Body of pancreas (tissue), 4 donors: Measurements from ENCODE around the gene BIRC2. TPM values are rescaled to one million over a fixed set of nuclear protein-coding genes. Genes with fewer than 3 reads are reported as not detected.

Experiments
- ATAC-seq: fragments of 150-250 bp; one replicate; pipeline ENCODE4 v1.9.1; 2016
- DNase-seq, 4 donors: peaks; one replicate each; pipeline ENCODE4 v3.0.0-alpha.2; 2019
- H3K27ac ChIP-seq, 4 donors: fragments of 200-600 bp; sonication (generic); 1 replicate in 3 of 4; 2 replicates in 1 of 4; pipeline versions ENCODE4 v1.5.1 to v1.6.1; 2016 to 2019; ENCODE audit warnings: mild to moderate bottlenecking in 1 of 4, mixed read lengths in 1 of 4, moderate library complexity in 1 of 4
- H3K27me3 ChIP-seq, 2 donors: fragments of 200-600 bp; sonication (generic); one replicate each; pipeline ENCODE4 v1.6.0; 2016; ENCODE audit warnings: mild to moderate bottlenecking in 1 of 2
- H3K36me3 ChIP-seq, 2 donors: fragments of 200-600 bp; sonication (generic); replicated peaks in 1 of 2; 2 replicates each; pipeline ENCODE4 v1.5.1; 2016; ENCODE audit warnings: low read depth in 2 of 2; ENCODE audit not compliant: insufficient read depth in 1 of 2
- H3K4me1 ChIP-seq: fragments of 200-600 bp; sonication (generic); one replicate; pipeline ENCODE4 v1.6.0; 2016
- H3K4me3 ChIP-seq, 2 donors: fragments of 200-600 bp; sonication (generic); 1 replicate in 1 of 2; 2 replicates in 1 of 2; pipeline ENCODE4 v1.5.1; 2016 to 2019
- H3K9me3 ChIP-seq, 3 donors: fragments of 200-600 bp; sonication (generic); 1 replicate in 2 of 3; 2 replicates in 1 of 3; pipeline ENCODE4 v1.5.1; 2016
- CTCF ChIP-seq, 7 experiments: fragments of 450-650 bp in 4 of 7; fragments of 200-600 bp in 3 of 7; sonication (generic) in 3 of 7; IDR thresholded peaks; one replicate each; pipeline ENCODE4 v1.5.1; 2016 to 2019; ENCODE audit warnings: antibody characterized with exemption in 7 of 7
- POLR2A ChIP-seq, 3 donors: fragments of 450-650 bp; IDR thresholded peaks; one replicate each; pipeline ENCODE4 v1.6.1; 2016; ENCODE audit warnings: antibody characterized with exemption in 3 of 3, mild to moderate bottlenecking in 2 of 3
- WGBS, 2 donors: methylation state at CpG; one replicate each; pipeline ENCODE4 v1.1.5; 2017; 5-methylcytosine and 5-hydroxymethylcytosine counted together
- intact Hi-C: fragments of 100-400 bp; cut with DNase I; formaldehyde crosslinking; loops from one replicate; pipeline ENCODE4 v1.15.1; 2023
- small RNA-seq: library from RNA; depleted of rRNA; stranded (forward); fragments of <200 nt; gene quantifications from one replicate; pipeline ENCODE3, GENCODE V24; 2016
- total RNA-seq, 2 donors: library from RNA; depleted of rRNA; stranded (reverse); fragments of >200 nt; gene quantifications; one replicate each; pipeline ENCODE4 v1.1.0, GENCODE V29; 2016

BIRC2 gene
- total RNA-seq, 2 donors from 2014 or later: 46.5 to 53.2 TPM

- Histone ChIP-seq H3K4me3 (no peak overlapping the region), H3K27ac (no peak overlapping the region), H3K9me3 (no peaks in the 10 kb centered on the region), H3K36me3 (no peaks in the 10 kb centered on the region), H3K4me1 (peaks cover 28% of the 10 kb centered on the region), H3K27me3 (no peaks in the 10 kb centered on the region)
- WGBS, 2 donors: 91 to 96% methylated on average over 1 of the region's 1 CpG
- no peak for TF ChIP-seq CTCF (IDR thresholded peaks at IDR 0.05)
- no peak for TF ChIP-seq POLR2A (IDR thresholded peaks at IDR 0.05)
- DNase-seq: no peak
- intact Hi-C loops: no loop called here
- no peak for ATAC-seq
These were observed 76.9 kb downstream of the BIRC2 start for GRCh38 chr11:102423936-102424335.

DNA sequence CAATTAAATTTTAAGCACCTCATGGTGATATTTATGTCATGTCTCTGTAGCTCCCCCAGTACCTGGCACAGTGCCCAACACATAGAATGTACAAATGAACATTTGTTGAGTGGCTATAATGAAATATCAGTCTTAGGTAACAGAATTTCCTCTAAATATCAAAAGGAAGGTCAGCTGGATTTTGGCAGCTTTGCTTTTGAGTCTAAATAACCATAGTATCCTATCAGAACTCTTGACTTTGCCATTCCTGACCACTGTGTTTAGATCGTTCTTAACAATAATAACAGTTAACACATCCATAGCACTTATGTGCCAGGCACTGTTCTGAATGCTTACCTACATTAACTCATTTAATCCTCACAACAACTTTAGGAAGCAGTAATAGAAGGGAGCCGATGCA, 79.0 kb downstream of the BIRC2 start:
- intact Hi-C loops: no loop called here
- Histone ChIP-seq H3K4me3 (no peak overlapping the region), H3K36me3 (no peaks in the 10 kb centered on the region), H3K27me3 (no peaks in the 10 kb centered on the region), H3K27ac (no peak overlapping the region), H3K9me3 (no peaks in the 10 kb centered on the region), H3K4me1 (peaks cover 17% of the 10 kb centered on the region)
- DNase-seq: no peak
- ATAC-seq: no peak
- 65 to 73% methylated on average over 2 of the region's 2 CpGs for WGBS, 2 donors
- TF ChIP-seq CTCF (IDR thresholded peaks at IDR 0.05) (no peak), POLR2A (IDR thresholded peaks at IDR 0.05) (no peak)

- no peak for ATAC-seq
- no peaks in the 10 kb centered on the region for H3K27me3 ChIP-seq
- H3K27ac ChIP-seq: no peak overlapping the region
- no peak overlapping the region for H3K4me3 ChIP-seq
- H3K36me3 ChIP-seq: no peaks in the 10 kb centered on the region
- intact Hi-C loops: no loop called here
- DNase-seq: no peak
- H3K9me3 ChIP-seq: no peaks in the 10 kb centered on the region
- H3K4me1 ChIP-seq: peaks cover 17% of the 10 kb centered on the region
- TF ChIP-seq POLR2A (IDR thresholded peaks at IDR 0.05) (no peak), CTCF (IDR thresholded peaks at IDR 0.05) (no peak)
These were observed 79.6 kb downstream of the BIRC2 start for GRCh38 chr11:102426570-102426969.

- no peak for DNase-seq
- Histone ChIP-seq H3K36me3 (no peaks in the 10 kb centered on the region), H3K9me3 (no peaks in the 10 kb centered on the region), H3K4me1 (peaks cover 17% of the 10 kb centered on the region), H3K27ac (peak overlapping the region in 1 of 4 donors; percentile 26), H3K27me3 (no peaks in the 10 kb centered on the region), H3K4me3 (no peak overlapping the region)
- ATAC-seq: no peak
- TF ChIP-seq CTCF (IDR thresholded peaks at IDR 0.05) (no peak), POLR2A (IDR thresholded peaks at IDR 0.05) (no peak)
- WGBS, 2 donors: 4% methylated on average over 1 of the region's 1 CpG
- intact Hi-C loops: no loop called here
These were observed 80.1 kb downstream of the BIRC2 start for GRCh38 chr11:102427068-102427467.

Small RNA genes within 50 kb of the gene (small RNA-seq; reads per million reads assigned to genes)
- gene AP000942.3 (not detected), gene AP000942.4 (not detected), gene RNU6-952P (not detected)

Other genes starting within 250 kb of the BIRC2 start
- 10 to 100 TPM; 26.0 to 38.9 TPM for gene YAP1, start 236.8 kb upstream of the BIRC2 start, total RNA-seq
- 10 to 100 TPM in 1 of 2 donors, 1 to 10 TPM in 1; 5.3 to 13.2 TPM for gene BIRC3, start 29.7 kb upstream of the BIRC2 start, total RNA-seq
- 10 to 100 TPM; 40.2 to 82.5 TPM for gene TMEM123, start 105.6 kb downstream of the BIRC2 start, total RNA-seq
- 100 to 1,000 TPM in 1 of 2 donors, 10 to 100 TPM in 1; 54.5 to 105 TPM for gene MMP7, start 183.5 kb downstream of the BIRC2 start, total RNA-seq